AG09309 (cell line): ENCODE data around the gene CD58.
"Not testable (repeated sequence)": the region's sequence is repeated elsewhere in the genome, so short reads cannot be mapped to it uniquely, and the experiment has no call there.

ENCODE experiments used
- DNase-seq: peaks from one replicate; pipeline ENCODE4 v3.0.0-alpha.2; 2010; ENCODE audit warnings: low read depth
- H3K4me3 ChIP-seq: 2 replicates; pipeline ENCODE4 v1.5.1; 2011; ENCODE audit warnings: mild to moderate bottlenecking, low read depth, low read length, moderate library complexity; ENCODE audit not compliant: control insufficient read depth
- TF ChIP-seq, protein P1 (sequence below): IDR thresholded peaks from 2 replicates; pipeline ENCODE4 v1.5.1; 2011; ENCODE audit warnings: mild to moderate bottlenecking, low read depth, low read length, inconsistent platforms; ENCODE audit not compliant: insufficient read depth, control insufficient read depth; ENCODE audit errors: missing control alignments

The CD58 gene

DNA sequence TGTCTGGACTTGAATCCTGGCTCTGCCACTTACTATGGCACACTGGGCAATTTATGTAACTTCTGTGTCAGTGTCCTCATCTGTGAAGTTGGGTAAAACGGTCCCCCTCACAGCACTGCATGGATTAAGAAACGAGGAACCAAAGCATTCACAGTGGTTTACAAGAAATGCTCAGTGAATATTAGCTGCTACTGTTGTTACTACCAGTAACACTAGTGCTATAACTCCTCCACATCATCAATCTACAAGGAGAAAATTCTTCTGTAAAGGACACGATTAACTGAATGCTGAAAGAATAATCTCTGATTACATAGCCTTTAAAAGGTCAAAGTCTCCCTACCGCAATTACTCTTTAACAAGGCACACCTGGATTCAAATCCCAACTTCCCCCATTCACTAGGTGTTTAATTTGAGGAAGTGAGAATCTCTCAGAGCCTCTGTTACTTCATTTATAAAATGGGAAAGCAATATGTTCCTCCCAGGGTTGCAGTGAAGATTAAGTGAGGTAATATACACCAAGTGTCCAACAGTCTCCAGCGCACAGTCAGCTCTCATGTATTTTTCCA, 26.0 kb upstream of the CD58 start:
- not testable (repeated sequence) for H3K4me3 ChIP-seq, DNase-seq

DNA sequence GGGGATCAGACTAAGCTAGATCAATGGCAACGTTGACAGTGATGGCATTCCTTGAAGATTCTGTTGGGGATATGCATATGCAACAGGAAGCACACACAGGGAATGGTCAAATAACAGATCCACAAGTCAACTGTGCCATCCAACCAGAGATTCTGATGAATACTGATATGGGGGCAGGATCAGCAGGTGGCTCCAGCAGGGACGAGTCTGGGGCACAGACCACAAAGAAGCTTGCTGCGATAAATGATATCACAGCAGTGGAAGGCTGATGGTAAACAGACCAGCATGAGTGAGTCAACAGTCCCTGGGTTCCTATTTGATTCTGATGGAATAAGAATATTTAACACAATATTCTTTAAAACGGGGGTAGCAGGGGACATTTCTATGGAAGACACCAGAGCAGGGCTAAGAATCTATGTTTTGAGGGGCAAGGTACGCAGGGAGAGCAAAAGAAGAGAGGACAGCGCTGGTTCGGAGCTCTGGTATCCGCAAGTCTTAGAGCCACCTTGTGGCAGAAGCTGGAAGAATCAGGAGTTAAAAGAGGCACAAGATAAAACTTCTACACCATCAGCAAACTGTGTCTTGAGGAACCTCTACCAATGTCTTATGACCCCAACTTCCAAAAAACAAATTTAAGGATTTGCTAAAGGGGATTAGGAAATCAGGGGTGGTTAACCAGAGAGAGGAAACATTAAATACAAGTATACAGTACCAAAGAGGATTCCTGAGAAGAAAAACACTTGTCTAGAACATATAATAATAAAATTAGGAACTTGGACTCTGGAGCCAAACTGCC, 25.3 kb upstream of the CD58 start:
- TF ChIP-seq, protein P1, sequence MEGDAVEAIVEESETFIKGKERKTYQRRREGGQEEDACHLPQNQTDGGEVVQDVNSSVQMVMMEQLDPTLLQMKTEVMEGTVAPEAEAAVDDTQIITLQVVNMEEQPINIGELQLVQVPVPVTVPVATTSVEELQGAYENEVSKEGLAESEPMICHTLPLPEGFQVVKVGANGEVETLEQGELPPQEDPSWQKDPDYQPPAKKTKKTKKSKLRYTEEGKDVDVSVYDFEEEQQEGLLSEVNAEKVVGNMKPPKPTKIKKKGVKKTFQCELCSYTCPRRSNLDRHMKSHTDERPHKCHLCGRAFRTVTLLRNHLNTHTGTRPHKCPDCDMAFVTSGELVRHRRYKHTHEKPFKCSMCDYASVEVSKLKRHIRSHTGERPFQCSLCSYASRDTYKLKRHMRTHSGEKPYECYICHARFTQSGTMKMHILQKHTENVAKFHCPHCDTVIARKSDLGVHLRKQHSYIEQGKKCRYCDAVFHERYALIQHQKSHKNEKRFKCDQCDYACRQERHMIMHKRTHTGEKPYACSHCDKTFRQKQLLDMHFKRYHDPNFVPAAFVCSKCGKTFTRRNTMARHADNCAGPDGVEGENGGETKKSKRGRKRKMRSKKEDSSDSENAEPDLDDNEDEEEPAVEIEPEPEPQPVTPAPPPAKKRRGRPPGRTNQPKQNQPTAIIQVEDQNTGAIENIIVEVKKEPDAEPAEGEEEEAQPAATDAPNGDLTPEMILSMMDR: peak; percentile 51
- H3K4me3 ChIP-seq, DNase-seq: not testable (repeated sequence)

DNA sequence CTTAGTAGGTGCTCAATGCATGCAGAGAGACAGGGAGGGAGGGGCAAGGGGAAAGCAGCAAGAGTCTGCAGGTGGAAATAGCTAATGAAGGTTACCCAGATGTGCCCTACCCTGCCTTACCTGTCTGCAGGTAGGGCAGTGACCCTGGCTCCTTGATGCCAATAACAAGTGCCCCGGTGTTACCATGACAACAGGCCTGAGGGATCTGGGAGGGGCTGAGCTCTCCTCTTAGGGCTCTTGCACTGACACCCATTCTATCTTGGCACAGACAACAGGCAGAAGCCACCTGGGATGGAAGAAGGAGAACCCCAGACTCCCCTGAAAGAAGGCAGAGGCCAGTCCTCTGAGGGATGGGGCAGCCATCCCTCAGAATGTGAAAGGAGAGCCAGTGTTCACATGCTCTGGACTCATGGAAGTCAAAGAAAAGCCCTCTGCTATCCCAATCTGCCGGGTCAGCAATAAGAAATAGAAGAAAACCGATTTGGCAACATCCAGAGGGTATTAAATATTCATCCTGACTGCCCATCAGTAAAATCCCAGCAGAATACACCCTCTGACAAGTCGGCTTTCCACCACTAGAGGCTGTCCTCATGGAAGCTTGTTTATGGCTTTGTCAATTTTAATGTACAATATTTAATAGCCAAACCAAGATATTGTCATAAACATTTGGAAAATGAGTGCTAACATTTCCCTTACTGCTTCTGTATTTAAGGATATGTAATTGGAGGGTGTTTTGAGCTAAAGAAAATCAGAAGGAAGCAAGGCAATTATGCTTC, 24.4 kb upstream of the CD58 start:
- not testable (repeated sequence) for DNase-seq, H3K4me3 ChIP-seq
- TF ChIP-seq, protein P1: peak; percentile 47

DNA sequence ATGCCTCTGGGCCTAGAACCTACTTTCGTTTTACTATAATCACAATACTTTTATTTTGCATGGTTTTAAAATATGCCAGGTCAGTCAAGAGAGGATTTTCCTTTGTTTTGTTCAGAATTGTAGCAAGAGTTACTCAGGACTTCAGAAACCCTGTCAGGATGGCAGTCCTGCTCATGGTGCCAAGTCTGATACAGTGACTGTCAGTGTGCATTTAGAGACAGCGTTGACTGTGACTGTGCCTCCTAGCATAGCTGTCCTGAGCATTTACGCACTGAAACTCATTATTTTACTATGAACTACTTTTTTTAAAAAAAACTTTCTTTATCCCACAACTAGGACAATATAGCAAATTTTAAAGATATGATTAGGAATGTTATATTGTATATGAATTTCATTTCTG, 23.2 kb upstream of the CD58 start:
- DNase-seq, H3K4me3 ChIP-seq: not testable (repeated sequence)

DNA sequence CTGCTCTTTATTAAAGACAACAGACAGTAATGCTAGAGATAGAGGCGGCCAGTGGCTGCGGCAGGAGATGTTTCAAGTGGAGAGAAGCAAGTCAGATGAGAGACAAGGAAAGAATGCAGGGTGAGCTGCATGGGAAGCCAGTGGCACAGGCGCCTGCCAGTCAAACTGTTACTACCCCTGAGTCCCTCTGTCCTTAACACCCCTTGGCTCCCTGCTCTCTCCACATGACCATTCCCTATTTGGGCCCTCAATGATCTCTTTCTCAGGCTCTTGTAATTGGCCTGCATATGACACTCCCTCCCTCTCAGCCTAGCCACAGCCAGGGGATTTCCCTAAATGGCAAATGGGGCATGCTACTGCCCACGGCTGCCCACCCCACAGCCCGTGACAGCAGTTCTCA, 22.6 kb upstream of the CD58 start:
- not testable (repeated sequence) for H3K4me3 ChIP-seq, DNase-seq

DNA sequence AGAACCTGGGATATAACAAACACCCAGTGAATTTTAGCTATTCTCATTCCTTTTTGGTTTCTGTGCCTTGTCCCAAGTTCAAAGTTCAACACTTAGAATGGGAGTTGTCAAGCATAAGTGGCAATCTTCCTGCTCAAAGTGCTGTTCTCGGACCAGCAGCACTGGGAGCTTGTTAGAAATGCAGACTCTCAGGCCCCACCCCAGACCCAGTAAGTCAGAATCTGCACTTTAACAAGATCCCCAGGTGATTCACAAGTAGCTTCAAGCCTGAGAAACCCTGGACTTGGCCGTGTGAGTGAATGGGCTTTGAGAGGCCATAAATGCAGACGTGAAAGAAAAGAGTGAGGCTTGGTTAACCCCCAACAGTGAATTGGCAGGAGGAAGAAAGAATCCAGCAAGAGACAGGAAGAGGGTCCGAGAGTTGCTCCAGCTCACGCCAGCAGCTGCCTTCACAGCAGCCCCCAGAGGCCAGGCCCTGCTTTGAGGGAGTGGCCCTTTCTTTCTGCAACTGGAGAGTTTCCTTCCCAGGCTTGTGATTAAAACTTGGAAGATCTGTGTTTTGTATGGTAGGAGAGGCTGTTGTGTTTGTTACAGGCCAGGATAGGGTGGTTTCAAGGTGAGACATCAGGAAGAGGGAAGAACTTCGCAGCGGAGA, 21.3 kb upstream of the CD58 start:
- not testable (repeated sequence) for DNase-seq, H3K4me3 ChIP-seq

DNA sequence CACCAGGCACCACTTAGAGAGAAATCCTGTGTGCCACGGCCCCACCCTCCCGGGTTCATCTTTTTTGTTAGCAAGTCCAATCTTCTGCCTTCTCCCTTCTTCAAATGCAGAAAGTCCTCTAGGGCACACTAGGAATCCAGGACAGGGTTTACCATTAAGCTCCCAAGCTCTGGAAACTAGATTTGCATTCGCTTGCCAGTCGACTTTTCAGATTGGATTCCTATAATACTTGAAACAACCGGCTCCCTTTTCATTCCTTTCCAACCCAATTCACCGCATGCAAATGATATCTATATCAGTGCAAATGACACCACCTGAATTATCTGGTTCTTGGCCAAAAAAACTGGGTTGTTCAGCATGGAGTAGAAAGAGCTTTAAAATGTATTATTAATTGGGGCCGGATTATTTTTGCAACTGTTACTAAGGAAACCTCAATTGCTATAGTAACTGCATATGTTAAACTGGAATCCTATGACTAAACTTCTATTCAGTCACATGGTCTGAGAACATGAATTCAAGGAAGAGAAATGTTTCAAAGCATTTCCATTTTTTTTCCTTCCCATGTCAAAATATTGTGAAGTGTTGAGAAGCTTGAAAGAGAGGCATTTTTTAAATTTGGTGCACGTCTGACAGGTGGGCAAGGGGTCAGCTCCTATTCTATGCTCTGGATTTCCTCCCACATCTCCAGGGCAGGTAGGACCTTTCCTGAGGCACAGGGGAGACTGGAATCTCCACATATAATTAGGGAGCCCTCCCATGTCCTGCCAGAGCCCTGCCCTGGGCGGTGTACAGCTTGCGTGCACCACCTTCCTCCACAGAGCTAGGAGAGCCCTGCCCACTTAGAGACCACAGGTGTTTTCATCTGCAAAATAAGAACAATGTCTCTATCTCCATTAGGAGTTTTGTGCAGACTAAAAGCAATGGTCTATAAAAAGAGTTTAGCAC, 20.5 kb upstream of the CD58 start:
- not testable (repeated sequence) for H3K4me3 ChIP-seq, DNase-seq

DNA sequence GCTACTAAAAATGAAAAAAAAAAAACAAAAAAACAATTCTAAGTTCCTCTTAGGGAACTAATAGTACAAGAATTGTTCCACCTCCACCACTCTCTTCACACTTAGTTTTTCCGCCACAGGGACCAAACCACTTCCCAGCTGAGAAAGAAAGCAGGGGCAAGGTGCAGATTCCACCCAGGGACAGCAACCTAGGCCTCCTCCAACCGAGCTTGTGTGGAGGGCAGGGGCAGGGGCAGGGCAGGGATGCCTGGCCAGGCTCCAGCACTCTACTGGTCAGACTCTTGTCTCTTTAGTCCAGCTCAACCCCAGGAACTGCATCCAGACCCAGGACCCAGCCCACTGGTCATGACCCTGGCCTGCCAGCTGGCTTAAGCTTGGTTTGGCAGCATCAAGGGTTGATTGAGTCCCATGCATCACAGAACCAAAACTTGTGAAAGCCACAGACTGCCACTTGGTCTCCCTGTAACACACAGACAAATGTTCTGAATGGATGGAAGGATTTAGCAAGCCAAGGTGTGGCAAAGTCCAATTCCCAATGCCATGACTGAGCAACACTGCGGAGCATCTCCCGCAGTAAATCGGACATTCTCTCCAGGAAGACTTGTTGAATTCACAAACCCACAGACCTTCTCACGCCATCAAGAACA, 19.7 kb upstream of the CD58 start:
- not testable (repeated sequence) for H3K4me3 ChIP-seq

DNA sequence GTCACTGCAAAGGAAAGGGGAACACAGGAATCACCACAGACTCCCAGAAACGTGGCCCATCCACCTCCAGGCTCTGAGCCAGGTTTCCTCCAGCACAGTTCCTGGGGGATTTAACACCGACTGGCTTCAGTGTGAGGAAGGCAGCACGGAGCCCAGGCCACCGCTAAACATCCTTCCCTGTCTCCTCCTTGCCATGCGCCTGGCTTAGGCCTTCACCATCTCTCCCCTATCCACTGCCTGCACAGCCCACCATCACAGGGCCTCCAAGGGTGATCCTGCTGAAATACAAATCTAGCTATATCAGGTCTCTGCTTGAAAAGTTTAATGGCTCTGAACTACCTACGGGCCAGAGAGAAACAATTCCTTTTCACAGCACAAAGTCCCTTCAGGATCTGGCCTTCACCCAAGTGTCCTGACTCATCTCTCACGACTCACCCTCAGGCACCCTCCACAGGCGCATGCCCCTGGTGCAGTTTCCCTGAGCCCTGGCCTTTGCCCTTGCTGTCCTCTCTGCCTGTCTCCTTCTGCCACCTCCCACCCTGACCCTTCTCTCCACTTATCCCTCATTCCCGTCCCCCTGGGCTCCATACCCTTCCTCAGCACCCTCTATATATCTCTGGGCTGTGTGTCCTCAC, 18.4 kb upstream of the CD58 start:
- not testable (repeated sequence) for H3K4me3 ChIP-seq, DNase-seq

More for the DNA sequence above, 19.7 kb upstream of the CD58 start:
- DNase-seq: not testable (repeated sequence)
